Calu3 (cell line): ENCODE measurements around the gene ACSS3. TPM values are rescaled to one million over a fixed set of nuclear protein-coding genes. Genes with fewer than 3 reads are reported as not detected.

Experiments
- BruUV-seq: library from RNA; stranded (reverse); fragments of 400-500 nt; replicated peaks from 2 replicates; lab custom pipeline; 2021; lab: Mats Ljungman, UMichigan
- CTCF ChIA-PET: fragments of 300-600 bp; sonication (Branson Sonifier 250); formaldehyde crosslinking; loops from one replicate; lab custom pipeline; 2022; ENCODE audit warnings: antibody characterized with exemption; lab: Charles Lee
- DNase-seq: peaks from one replicate; pipeline ENCODE4 v3.0.0; 2022
- H3K27ac Mint-ChIP-seq: one replicate; pipeline ENCODE4 v1.8.0; 2022; ENCODE audit warnings: mixed read lengths; ENCODE audit not compliant: unreplicated experiment
- H3K27me3 Mint-ChIP-seq: one replicate; pipeline ENCODE4 v1.8.0; 2022; ENCODE audit warnings: mixed read lengths; ENCODE audit not compliant: unreplicated experiment
- H3K36me3 Mint-ChIP-seq: one replicate; pipeline ENCODE4 v1.8.0; 2022; ENCODE audit warnings: mild to moderate bottlenecking, moderate library complexity, mixed read lengths; ENCODE audit not compliant: insufficient read depth, unreplicated experiment
- H3K4me1 Mint-ChIP-seq: one replicate; pipeline ENCODE4 v1.8.0; 2022; ENCODE audit warnings: mild to moderate bottlenecking, low read depth, mixed read lengths; ENCODE audit not compliant: unreplicated experiment
- H3K4me3 Mint-ChIP-seq: one replicate; pipeline ENCODE4 v1.8.0; 2022; ENCODE audit warnings: mild to moderate bottlenecking, low read depth, moderate library complexity, mixed read lengths; ENCODE audit not compliant: unreplicated experiment
- H3K9me3 Mint-ChIP-seq: one replicate; pipeline ENCODE4 v1.8.0; 2022; ENCODE audit warnings: low read depth, mixed read lengths; ENCODE audit not compliant: unreplicated experiment
- intact Hi-C: fragments of 100-400 bp; cut with micrococcal nuclease; formaldehyde crosslinking; loops from one replicate; pipeline ENCODE4 v1.10.0; 2022; ENCODE audit not compliant: unreplicated experiment
- total RNA-seq: library from RNA; stranded (reverse); gene quantifications from 2 replicates; pipeline ENCODE4 v1.2.3, GENCODE V29; 2022
- TF ChIP-seq, protein P1 (sequence below): fragments of 200-600 bp; IDR thresholded peaks from one replicate; pipeline ENCODE4 v1.8.0; 2022; ENCODE audit warnings: antibody characterized with exemption; ENCODE audit not compliant: unreplicated experiment

ACSS3 gene
- total RNA-seq, 1 experiment from 2014 or later = 0.21 TPM

- intact Hi-C loops = loop anchor here (5.0 kb wide), 1 partner anchor 111 kb away; no protein-coding TSS in a partner anchor
- no peak for DNase-seq
- CTCF ChIA-PET = interaction anchor here (0.5 kb wide), 1 partner anchor 555 kb away, joined by 4 read pairs; no protein-coding TSS in a partner anchor
- Mint-ChIP-seq H3K27ac (no peak overlapping the region), H3K9me3 (no peaks in the 10 kb centered on the region), H3K36me3 (no peaks in the 10 kb centered on the region), H3K27me3 (no peaks in the 10 kb centered on the region), H3K4me3 (no peak overlapping the region), H3K4me1 (no peaks in the 10 kb centered on the region)
- TF ChIP-seq, protein P1, sequence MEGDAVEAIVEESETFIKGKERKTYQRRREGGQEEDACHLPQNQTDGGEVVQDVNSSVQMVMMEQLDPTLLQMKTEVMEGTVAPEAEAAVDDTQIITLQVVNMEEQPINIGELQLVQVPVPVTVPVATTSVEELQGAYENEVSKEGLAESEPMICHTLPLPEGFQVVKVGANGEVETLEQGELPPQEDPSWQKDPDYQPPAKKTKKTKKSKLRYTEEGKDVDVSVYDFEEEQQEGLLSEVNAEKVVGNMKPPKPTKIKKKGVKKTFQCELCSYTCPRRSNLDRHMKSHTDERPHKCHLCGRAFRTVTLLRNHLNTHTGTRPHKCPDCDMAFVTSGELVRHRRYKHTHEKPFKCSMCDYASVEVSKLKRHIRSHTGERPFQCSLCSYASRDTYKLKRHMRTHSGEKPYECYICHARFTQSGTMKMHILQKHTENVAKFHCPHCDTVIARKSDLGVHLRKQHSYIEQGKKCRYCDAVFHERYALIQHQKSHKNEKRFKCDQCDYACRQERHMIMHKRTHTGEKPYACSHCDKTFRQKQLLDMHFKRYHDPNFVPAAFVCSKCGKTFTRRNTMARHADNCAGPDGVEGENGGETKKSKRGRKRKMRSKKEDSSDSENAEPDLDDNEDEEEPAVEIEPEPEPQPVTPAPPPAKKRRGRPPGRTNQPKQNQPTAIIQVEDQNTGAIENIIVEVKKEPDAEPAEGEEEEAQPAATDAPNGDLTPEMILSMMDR = no peak
- no TSS peak for BruUV-seq
Observed at GRCh38 chr12:81146228-81147225, 68.6 kb downstream of the ACSS3 start.

GRCh38 chr12:81147292-81147919 lies 69.5 kb downstream of the ACSS3 start:
- Mint-ChIP-seq H3K4me3 (no peak overlapping the region), H3K4me1 (no peaks in the 10 kb centered on the region), H3K27ac (no peak overlapping the region), H3K9me3 (no peaks in the 10 kb centered on the region), H3K36me3 (no peaks in the 10 kb centered on the region), H3K27me3 (no peaks in the 10 kb centered on the region)
- BruUV-seq = no TSS peak
- TF ChIP-seq, protein P1 = no peak
- intact Hi-C loops = loop anchor here (5.0 kb wide), 1 partner anchor 110 kb away; no protein-coding TSS in a partner anchor
- no peak for DNase-seq
- CTCF ChIA-PET = no interaction called here

GRCh38 chr12:81150382-81150781 lies 72.5 kb downstream of the ACSS3 start:
- BruUV-seq = no TSS peak
- DNase-seq = no peak
- no peaks in the 10 kb centered on the region for H3K27me3 Mint-ChIP-seq
- no peaks in the 10 kb centered on the region for H3K9me3 Mint-ChIP-seq
- no peaks in the 10 kb centered on the region for H3K4me1 Mint-ChIP-seq
- H3K4me3 Mint-ChIP-seq = no peak overlapping the region
- no peak overlapping the region for H3K27ac Mint-ChIP-seq
- TF ChIP-seq, protein P1 = no peak
- intact Hi-C loops = no loop called here
- CTCF ChIA-PET = no interaction called here
- no peaks in the 10 kb centered on the region for H3K36me3 Mint-ChIP-seq

GRCh38 chr12:81159856-81160255 lies 82.0 kb downstream of the ACSS3 start:
- TF ChIP-seq, protein P1 = no peak
- BruUV-seq = no TSS peak
- CTCF ChIA-PET = no interaction called here
- Mint-ChIP-seq H3K27me3 (no peaks in the 10 kb centered on the region), H3K27ac (no peak overlapping the region), H3K36me3 (no peaks in the 10 kb centered on the region), H3K4me3 (no peak overlapping the region), H3K9me3 (no peaks in the 10 kb centered on the region), H3K4me1 (no peaks in the 10 kb centered on the region)
- no peak for DNase-seq
- intact Hi-C loops = no loop called here
